HFFc6 (cell line): Measurements from ENCODE around the gene ABT1. TPM values are rescaled to one million over a fixed set of nuclear protein-coding genes. Genes with fewer than 3 reads are reported as not detected.

ENCODE experiments used
- DNase-seq: peaks from one replicate; pipeline ENCODE4 v3.0.0-alpha.2; 2018
- H3K27ac Mint-ChIP-seq: 2 replicates; pipeline ENCODE4 v1.8.0; 2020; ENCODE audit warnings: mild to moderate bottlenecking, mixed read lengths
- H3K27me3 Mint-ChIP-seq: 2 replicates; pipeline ENCODE4 v1.8.0; 2021; ENCODE audit warnings: mild to moderate bottlenecking, moderate library complexity, mixed read lengths; ENCODE audit not compliant: insufficient read depth
- H3K36me3 Mint-ChIP-seq: 2 replicates; pipeline ENCODE4 v1.8.0; 2021; ENCODE audit warnings: low read depth, mixed read lengths
- H3K4me1 Mint-ChIP-seq: 2 replicates; pipeline ENCODE4 v1.8.0; 2020; ENCODE audit warnings: low read depth, mixed read lengths
- H3K4me3 Mint-ChIP-seq: 2 replicates; pipeline ENCODE4 v1.8.0; 2020; ENCODE audit warnings: mild to moderate bottlenecking, moderate library complexity, mixed read lengths
- H3K9me3 Mint-ChIP-seq: 2 replicates; pipeline ENCODE4 v1.8.0; 2020; ENCODE audit warnings: mild to moderate bottlenecking, mixed read lengths
- total RNA-seq, 6 experiments: library from RNA; stranded (reverse); fragmentation: NEBNext Ultra II Directional; extraction: Animal tissue kit (Norgen Biotek cat#: 25700); gene quantifications; 2 replicates in 1 of 6; 3 replicates in 5 of 6; pipeline ENCODE4 v1.2.3, GENCODE V29; 2021
- TF ChIP-seq, protein P1 (sequence below): fragments of 200-600 bp; sonication (generic); IDR thresholded peaks from 2 replicates; pipeline ENCODE4 v1.5.0; 2021; ENCODE audit warnings: antibody characterized with exemption, mild to moderate bottlenecking

The ABT1 gene
- total RNA-seq, 6 experiments from 2014 or later: 14.2 to 17.2 (median 15.5) TPM

DNA sequence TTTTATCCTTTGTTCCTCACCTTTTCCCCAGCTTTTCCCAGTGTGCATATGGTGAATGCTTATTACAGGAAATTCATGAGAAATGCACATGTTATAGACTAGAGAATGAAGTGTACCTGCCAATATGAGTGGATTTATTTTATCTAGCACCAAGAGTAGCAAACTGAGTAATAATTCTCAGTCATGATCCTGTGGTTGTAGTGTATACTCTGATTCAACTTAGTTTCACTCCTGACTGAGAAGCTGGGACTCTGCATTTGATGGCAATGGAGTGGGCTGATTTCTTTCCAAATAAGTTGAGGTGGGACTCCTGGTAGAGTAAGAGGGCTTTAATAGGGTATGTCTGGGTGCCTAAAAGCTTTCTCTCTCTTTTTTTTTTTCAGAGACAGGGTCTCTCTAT lies 4.0 kb downstream of the ABT1 start:
- H3K4me1 Mint-ChIP-seq: peaks cover 14% of the 10 kb centered on the region; the same call in 1 of the 2 replicates
- TF ChIP-seq, protein P1, sequence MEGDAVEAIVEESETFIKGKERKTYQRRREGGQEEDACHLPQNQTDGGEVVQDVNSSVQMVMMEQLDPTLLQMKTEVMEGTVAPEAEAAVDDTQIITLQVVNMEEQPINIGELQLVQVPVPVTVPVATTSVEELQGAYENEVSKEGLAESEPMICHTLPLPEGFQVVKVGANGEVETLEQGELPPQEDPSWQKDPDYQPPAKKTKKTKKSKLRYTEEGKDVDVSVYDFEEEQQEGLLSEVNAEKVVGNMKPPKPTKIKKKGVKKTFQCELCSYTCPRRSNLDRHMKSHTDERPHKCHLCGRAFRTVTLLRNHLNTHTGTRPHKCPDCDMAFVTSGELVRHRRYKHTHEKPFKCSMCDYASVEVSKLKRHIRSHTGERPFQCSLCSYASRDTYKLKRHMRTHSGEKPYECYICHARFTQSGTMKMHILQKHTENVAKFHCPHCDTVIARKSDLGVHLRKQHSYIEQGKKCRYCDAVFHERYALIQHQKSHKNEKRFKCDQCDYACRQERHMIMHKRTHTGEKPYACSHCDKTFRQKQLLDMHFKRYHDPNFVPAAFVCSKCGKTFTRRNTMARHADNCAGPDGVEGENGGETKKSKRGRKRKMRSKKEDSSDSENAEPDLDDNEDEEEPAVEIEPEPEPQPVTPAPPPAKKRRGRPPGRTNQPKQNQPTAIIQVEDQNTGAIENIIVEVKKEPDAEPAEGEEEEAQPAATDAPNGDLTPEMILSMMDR: no peak
- H3K36me3 Mint-ChIP-seq: no peaks in the 10 kb centered on the region; the same call in 1 of the 2 replicates
- no peak overlapping the region for H3K27ac Mint-ChIP-seq
- H3K27me3 Mint-ChIP-seq: no peaks in the 10 kb centered on the region
- H3K4me3 Mint-ChIP-seq: no peak overlapping the region
- no peaks in the 10 kb centered on the region for H3K9me3 Mint-ChIP-seq
- no peak for DNase-seq

DNA sequence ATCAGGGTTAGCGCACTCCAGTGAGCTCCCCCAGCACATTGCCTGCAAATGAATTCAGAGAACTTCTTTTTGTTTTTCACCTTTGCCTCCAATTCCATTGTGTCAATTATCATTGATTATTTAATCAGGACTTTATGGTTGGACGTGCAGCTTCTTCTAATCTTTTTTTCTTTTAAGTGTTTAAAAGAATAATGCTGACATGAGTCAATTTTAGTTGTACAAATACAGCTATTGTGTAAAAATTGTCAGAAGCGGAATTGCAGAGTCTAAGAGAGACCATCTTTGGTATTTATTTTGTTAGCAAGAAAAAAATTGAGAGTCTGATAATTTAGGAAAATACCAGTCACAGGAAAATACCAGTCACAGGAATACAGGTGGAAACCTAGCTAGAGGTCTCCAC lies 5.5 kb downstream of the ABT1 start:
- Mint-ChIP-seq H3K4me1 (peaks cover 14% of the 10 kb centered on the region; the same call in 1 of the 2 replicates), H3K27me3 (no peaks in the 10 kb centered on the region; the same call in 1 of the 2 replicates), H3K36me3 (no peaks in the 10 kb centered on the region; the same call in 1 of the 2 replicates), H3K9me3 (no peaks in the 10 kb centered on the region), H3K4me3 (no peak overlapping the region), H3K27ac (no peak overlapping the region)
- TF ChIP-seq, protein P1: no peak
- DNase-seq: no peak

DNA sequence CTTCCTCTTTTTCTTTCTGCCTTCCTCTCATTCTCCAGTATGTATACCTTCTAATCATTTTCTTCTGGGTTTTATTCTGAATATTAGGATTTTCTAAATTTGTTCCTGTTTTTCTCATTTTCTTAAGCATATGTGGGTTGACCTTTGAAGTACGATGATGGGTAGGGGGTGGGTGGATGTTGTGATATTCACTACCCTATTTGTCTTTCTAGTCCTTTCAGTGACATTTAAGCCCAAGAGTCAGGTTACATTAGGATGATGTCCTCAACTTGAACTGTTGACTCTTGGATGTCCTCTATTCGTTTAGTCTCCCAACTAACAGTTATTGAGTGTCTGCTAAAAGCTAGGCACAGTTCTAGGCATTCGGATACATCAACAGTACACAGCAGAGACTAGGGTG lies 7.3 kb downstream of the ABT1 start:
- Mint-ChIP-seq H3K27ac (no peak overlapping the region), H3K4me3 (no peak overlapping the region), H3K9me3 (no peaks in the 10 kb centered on the region), H3K4me1 (peaks cover 7% of the 10 kb centered on the region; the same call in 1 of the 2 replicates), H3K36me3 (no peaks in the 10 kb centered on the region; the same call in 1 of the 2 replicates), H3K27me3 (no peaks in the 10 kb centered on the region; the same call in 1 of the 2 replicates)
- no peak for DNase-seq
- TF ChIP-seq, protein P1: no peak

DNA sequence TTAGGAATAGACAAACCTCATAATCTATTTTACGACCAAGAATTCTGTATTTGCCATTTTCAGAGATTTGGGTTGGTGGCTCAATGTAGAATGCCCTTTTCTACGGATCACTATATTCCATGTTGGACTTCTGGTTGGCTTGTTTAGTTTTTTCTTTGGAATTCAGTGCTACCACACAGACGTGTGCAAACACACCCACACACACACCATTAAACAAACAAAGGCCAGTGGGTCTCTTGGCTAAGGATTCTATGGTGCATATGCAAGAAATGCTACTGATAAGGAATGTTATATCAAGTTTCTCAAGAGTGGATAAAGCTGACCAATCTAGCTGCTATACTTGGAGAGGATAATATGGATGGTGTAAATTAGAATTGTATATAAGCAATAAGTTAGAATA lies 8.0 kb downstream of the ABT1 start:
- Mint-ChIP-seq H3K27ac (no peak overlapping the region), H3K9me3 (no peaks in the 10 kb centered on the region), H3K4me1 (peaks cover 7% of the 10 kb centered on the region; the same call in 1 of the 2 replicates), H3K27me3 (no peaks in the 10 kb centered on the region; the same call in none of the 2 replicates), H3K4me3 (no peak overlapping the region), H3K36me3 (no peaks in the 10 kb centered on the region; the same call in 1 of the 2 replicates)
- TF ChIP-seq, protein P1: no peak
- DNase-seq: no peak

DNA sequence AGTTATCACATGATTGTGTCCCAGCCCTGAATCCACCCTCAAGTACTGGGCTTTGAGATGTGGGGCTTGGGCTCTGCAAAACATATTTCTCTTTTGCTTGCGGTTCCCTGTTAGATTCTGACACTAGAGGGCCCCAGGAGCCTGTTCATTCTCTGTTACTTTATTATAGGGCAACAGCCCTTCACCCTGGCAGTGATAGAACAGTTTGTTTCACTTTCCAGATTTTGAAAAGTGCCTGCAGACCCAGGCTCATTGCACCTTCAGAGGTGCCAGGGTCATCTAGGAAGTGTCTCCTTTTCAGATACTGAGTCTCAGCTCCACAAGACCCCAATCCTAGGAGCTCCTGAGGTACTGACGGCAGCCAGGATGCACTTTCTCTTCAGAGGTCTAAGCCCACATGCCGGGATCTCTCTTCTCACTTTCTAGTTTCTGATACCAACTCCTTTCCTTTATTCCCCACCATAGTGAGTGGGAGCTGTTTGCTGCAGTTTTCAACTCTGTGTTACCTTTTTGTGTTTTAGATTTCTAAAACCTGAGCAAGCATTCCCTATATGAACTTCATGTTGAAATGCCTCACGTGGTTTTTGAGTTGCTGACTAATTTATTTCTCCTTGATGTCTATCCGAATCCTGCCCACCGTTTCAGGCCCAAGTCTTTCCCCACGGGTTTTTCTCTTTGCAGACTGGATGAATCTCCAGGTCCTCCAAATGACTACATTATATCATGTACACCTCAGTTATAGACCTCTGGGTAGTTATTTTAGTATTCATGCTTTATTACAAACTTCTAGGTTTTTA lies 10.9 kb downstream of the ABT1 start:
- TF ChIP-seq, protein P1: peak; percentile 83
- H3K4me1 Mint-ChIP-seq: peaks cover 7% of the 10 kb centered on the region; the same call in 1 of the 2 replicates
- H3K27ac Mint-ChIP-seq: no peak overlapping the region
- H3K4me3 Mint-ChIP-seq: peak overlapping the region; percentile 82
- H3K36me3 Mint-ChIP-seq: no peaks in the 10 kb centered on the region
- H3K27me3 Mint-ChIP-seq: peaks cover 6% of the 10 kb centered on the region
- peak; percentile 60 for DNase-seq
- H3K9me3 Mint-ChIP-seq: no peaks in the 10 kb centered on the region
